Activated CD8-positive, alpha-beta T cell treated with anti-CD3 and anti-CD28 coated beads, Interleukin-2, amount 10 ng/mL, durations not matched to agents 7 days and 5 days (primary cell): ENCODE measurements around the gene CST1. TPM values are rescaled to one million over a fixed set of nuclear protein-coding genes. Genes with fewer than 3 reads are reported as not detected.
"Not testable (repeated sequence)": the region's sequence is repeated elsewhere in the genome, so short reads cannot be mapped to it uniquely, and the experiment has no call there.

Experiments
- ATAC-seq: fragments of 150-1000 bp; cut with Tn5 transposase; one replicate; pipeline ENCODE4 v1.10.0; 2021; ENCODE audit warnings: moderate library complexity
- CTCF ChIA-PET: fragments of 350-600 bp; sonication (Branson Sonifier 250); formaldehyde crosslinking; loops from one replicate; lab custom pipeline; 2021; ENCODE audit warnings: antibody characterized with exemption; lab: Charles Lee
- POLR2A ChIA-PET: fragments of 350-600 bp; sonication (Branson Sonifier 250); formaldehyde crosslinking; loops from one replicate; lab custom pipeline; 2021; ENCODE audit warnings: antibody characterized with exemption; lab: Charles Lee
- DNase-seq: peaks from one replicate; pipeline ENCODE4 v3.0.0-alpha.2; 2020
- H3K27ac Mint-ChIP-seq: one replicate; pipeline ENCODE4 v1.8.0; 2021; ENCODE audit warnings: mild to moderate bottlenecking, mixed read lengths
- H3K27me3 Mint-ChIP-seq: one replicate; pipeline ENCODE4 v1.8.0; 2021; ENCODE audit warnings: low read depth, mixed read lengths
- H3K36me3 Mint-ChIP-seq: one replicate; pipeline ENCODE4 v1.8.0; 2021; ENCODE audit warnings: low read depth, mixed read lengths
- H3K4me1 Mint-ChIP-seq: one replicate; pipeline ENCODE4 v1.8.0; 2021; ENCODE audit warnings: low read depth, mixed read lengths
- H3K4me3 Mint-ChIP-seq: one replicate; pipeline ENCODE4 v1.8.0; 2021; ENCODE audit warnings: mild to moderate bottlenecking, mixed read lengths
- H3K9me3 Mint-ChIP-seq: one replicate; pipeline ENCODE4 v1.8.0; 2022; ENCODE audit warnings: mixed read lengths; ENCODE audit not compliant: insufficient read depth
- total RNA-seq, 2 experiments: library from RNA; stranded (reverse); gene quantifications; one replicate each; pipeline ENCODE4 v1.2.3, GENCODE V29; 2021

CST1 gene
- total RNA-seq, 2 experiments from 2014 or later = not detected

GRCh38 chr20:23773127-23773526 is 22.4 kb upstream of the CST1 start:
- H3K4me1 Mint-ChIP-seq = no peaks in the 10 kb centered on the region
- no peaks in the 10 kb centered on the region for H3K27me3 Mint-ChIP-seq
- ATAC-seq (no peak), DNase-seq (no peak)
- H3K9me3 Mint-ChIP-seq = no peaks in the 10 kb centered on the region
- no peak overlapping the region for H3K27ac Mint-ChIP-seq
- POLR2A ChIA-PET = interaction anchor here (0.7 kb wide), 1 partner anchor 14 kb away, joined by 3 read pairs; no protein-coding TSS in a partner anchor
- no peak overlapping the region for H3K4me3 Mint-ChIP-seq
- H3K36me3 Mint-ChIP-seq = no peaks in the 10 kb centered on the region
- CTCF ChIA-PET = no interaction called here

DNA sequence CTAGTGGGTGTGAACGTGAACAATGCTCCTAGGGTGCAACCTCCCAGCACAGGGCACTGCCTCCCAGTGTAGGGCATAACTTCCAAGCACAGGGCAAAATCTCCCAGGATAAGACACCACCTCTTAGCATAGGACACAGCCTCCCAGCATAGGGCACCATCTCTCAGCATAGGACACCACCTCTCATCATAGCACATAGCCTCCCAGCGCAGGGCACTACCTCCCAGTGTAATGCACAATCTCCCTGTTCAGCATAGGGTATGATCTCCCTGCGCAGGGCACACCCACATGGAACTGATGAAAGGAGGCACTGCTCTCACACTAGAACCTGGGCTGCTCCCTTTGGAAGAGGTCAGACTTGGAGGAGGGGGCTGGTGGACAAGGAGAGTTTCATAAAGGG is 21.3 kb upstream of the CST1 start:
- no peaks in the 10 kb centered on the region for H3K4me1 Mint-ChIP-seq
- ATAC-seq = no peak
- H3K36me3 Mint-ChIP-seq = no peaks in the 10 kb centered on the region
- ChIA-PET POLR2A (no interaction called here), CTCF (no interaction called here)
- no peaks in the 10 kb centered on the region for H3K9me3 Mint-ChIP-seq
- H3K4me3 Mint-ChIP-seq = no peak overlapping the region
- no peak for DNase-seq
- no peaks in the 10 kb centered on the region for H3K27me3 Mint-ChIP-seq
- H3K27ac Mint-ChIP-seq = no peak overlapping the region

GRCh38 chr20:23770384-23770783 is 19.6 kb upstream of the CST1 start:
- no peak for DNase-seq
- Mint-ChIP-seq H3K27ac (no peak overlapping the region), H3K4me1 (no peaks in the 10 kb centered on the region), H3K9me3 (no peaks in the 10 kb centered on the region), H3K4me3 (no peak overlapping the region), H3K36me3 (no peaks in the 10 kb centered on the region), H3K27me3 (no peaks in the 10 kb centered on the region)
- no peak for ATAC-seq
- ChIA-PET CTCF (no interaction called here), POLR2A (no interaction called here)

- POLR2A ChIA-PET, ATAC-seq, DNase-seq, H3K9me3 Mint-ChIP-seq, H3K4me1 Mint-ChIP-seq, CTCF ChIA-PET, H3K36me3 Mint-ChIP-seq, H3K4me3 Mint-ChIP-seq, H3K27me3 Mint-ChIP-seq, H3K27ac Mint-ChIP-seq: not testable (repeated sequence)
Observed at GRCh38 chr20:23768520-23768919, 17.8 kb upstream of the CST1 start.

GRCh38 chr20:23766531-23766930 is 15.8 kb upstream of the CST1 start:
- no peaks in the 10 kb centered on the region for H3K36me3 Mint-ChIP-seq
- H3K27ac Mint-ChIP-seq = no peak overlapping the region
- no peaks in the 10 kb centered on the region for H3K4me1 Mint-ChIP-seq
- DNase-seq = no peak
- no peak overlapping the region for H3K4me3 Mint-ChIP-seq
- CTCF ChIA-PET = no interaction called here
- ATAC-seq = no peak
- H3K9me3 Mint-ChIP-seq = no peaks in the 10 kb centered on the region
- H3K27me3 Mint-ChIP-seq = no peaks in the 10 kb centered on the region
- POLR2A ChIA-PET = no interaction called here

- DNase-seq = no peak
- Mint-ChIP-seq H3K27me3 (no peaks in the 10 kb centered on the region), H3K4me1 (no peaks in the 10 kb centered on the region), H3K27ac (no peak overlapping the region), H3K4me3 (no peak overlapping the region), H3K9me3 (no peaks in the 10 kb centered on the region), H3K36me3 (no peaks in the 10 kb centered on the region)
- POLR2A ChIA-PET = no interaction called here
- CTCF ChIA-PET = no interaction called here
- ATAC-seq = no peak
Observed at GRCh38 chr20:23765578-23765977, 14.8 kb upstream of the CST1 start.

DNA sequence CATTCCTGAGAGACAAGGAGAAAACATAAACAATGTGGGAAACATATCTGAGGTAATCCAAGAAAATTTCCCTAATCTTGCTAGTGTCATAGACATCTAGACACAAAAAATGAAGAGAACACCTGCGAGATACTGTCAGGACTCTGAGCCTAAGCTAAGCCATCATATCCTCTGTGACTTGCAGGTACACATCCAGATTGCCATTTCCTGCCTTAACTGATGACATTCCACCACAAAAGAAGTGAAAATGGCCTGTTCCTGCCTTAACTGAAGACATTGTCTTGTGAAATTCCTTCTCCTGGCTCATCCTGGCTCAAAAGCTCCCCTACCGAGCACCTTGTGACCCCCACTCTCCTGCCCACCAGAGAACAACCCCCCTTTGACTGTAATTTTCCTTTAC is 13.9 kb upstream of the CST1 start:
- H3K9me3 Mint-ChIP-seq, H3K36me3 Mint-ChIP-seq, ATAC-seq, H3K4me3 Mint-ChIP-seq, POLR2A ChIA-PET, H3K27me3 Mint-ChIP-seq, H3K27ac Mint-ChIP-seq, CTCF ChIA-PET, H3K4me1 Mint-ChIP-seq, DNase-seq: not testable (repeated sequence)

DNA sequence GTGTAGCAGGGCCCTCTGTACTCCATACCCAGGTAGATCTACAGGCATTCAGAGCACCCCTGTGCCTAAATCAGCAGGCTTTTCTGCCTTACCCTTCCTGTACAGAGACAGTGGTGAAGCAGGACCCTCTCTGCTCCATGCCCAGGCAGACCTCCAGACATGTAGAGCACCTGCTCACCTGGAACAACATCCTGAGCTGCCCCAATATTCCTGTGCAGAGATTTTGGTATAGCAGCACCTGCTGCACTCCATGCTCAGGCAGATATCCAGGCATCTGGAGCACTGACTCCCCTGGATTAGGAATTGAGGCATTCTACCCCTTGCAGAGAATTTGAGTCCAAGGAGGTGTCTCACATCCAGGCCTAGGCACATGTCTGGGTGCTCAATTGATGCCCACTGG is 12.6 kb upstream of the CST1 start:
- H3K27ac Mint-ChIP-seq = no peak overlapping the region
- no peaks in the 10 kb centered on the region for H3K4me1 Mint-ChIP-seq
- H3K36me3 Mint-ChIP-seq = no peaks in the 10 kb centered on the region
- no peaks in the 10 kb centered on the region for H3K27me3 Mint-ChIP-seq
- ATAC-seq = no peak
- no peak overlapping the region for H3K4me3 Mint-ChIP-seq
- no peak for DNase-seq
- POLR2A ChIA-PET = no interaction called here
- CTCF ChIA-PET = no interaction called here
- no peaks in the 10 kb centered on the region for H3K9me3 Mint-ChIP-seq

- POLR2A ChIA-PET = interaction anchor here (0.6 kb wide), 1 partner anchor 13 kb away, joined by 3 read pairs; no protein-coding TSS in a partner anchor
- DNase-seq (no peak), ATAC-seq (no peak)
- H3K4me1 Mint-ChIP-seq = no peaks in the 10 kb centered on the region
- H3K9me3 Mint-ChIP-seq = no peaks in the 10 kb centered on the region
- no peaks in the 10 kb centered on the region for H3K27me3 Mint-ChIP-seq
- CTCF ChIA-PET = no interaction called here
- no peaks in the 10 kb centered on the region for H3K36me3 Mint-ChIP-seq
- H3K27ac Mint-ChIP-seq = no peak overlapping the region
- no peak overlapping the region for H3K4me3 Mint-ChIP-seq
Observed at GRCh38 chr20:23759306-23759940, 8.7 kb upstream of the CST1 start.

DNA sequence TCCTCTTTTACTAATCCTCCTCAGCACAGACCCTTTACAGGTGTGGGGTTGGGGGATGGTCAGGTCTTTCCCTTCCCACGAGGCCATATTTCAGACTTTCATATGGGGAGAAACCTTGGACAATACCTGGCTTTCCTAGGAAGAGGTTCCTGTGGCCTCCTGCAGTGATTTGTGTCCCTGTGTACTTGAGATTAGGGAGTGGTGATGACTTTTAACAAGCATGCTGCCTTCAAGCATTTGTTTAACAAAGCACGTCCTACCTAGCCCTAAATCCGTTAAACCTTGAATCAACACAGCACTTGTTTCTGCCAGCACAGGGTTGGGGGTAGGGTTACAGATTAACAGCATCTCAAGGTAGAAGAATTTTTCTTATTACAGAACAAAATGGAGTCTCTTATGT is 6.1 kb upstream of the CST1 start:
- H3K4me1 Mint-ChIP-seq, H3K36me3 Mint-ChIP-seq, H3K9me3 Mint-ChIP-seq, POLR2A ChIA-PET, DNase-seq, H3K4me3 Mint-ChIP-seq, ATAC-seq, H3K27me3 Mint-ChIP-seq, CTCF ChIA-PET, H3K27ac Mint-ChIP-seq: not testable (repeated sequence)

- H3K9me3 Mint-ChIP-seq, POLR2A ChIA-PET, H3K27me3 Mint-ChIP-seq, DNase-seq, H3K4me1 Mint-ChIP-seq, ATAC-seq, H3K27ac Mint-ChIP-seq, H3K4me3 Mint-ChIP-seq, H3K36me3 Mint-ChIP-seq, CTCF ChIA-PET: not testable (repeated sequence)
Observed at GRCh38 chr20:23755131-23755611, 4.4 kb upstream of the CST1 start.

DNA sequence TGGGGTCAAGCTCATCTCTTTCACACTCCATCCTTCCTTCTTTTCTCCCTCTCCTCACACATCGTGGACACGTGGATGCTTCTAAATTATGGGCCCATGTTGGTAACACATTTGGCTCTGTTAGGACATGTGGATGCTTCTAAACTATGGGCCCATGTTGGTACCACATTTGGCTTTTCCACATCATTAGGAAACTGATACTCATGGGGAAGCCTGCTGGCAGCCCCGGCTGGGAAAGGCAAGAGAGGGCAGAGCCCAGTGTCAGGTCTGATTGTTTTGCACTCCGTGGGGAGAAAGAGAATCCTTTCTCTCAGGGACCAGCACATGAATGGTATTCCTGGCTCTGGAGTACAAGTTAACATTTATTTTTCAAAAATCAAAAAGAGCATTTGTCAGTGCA is 4.0 kb upstream of the CST1 start:
- DNase-seq = no peak
- no peaks in the 10 kb centered on the region for H3K4me1 Mint-ChIP-seq
- ChIA-PET POLR2A (no interaction called here), CTCF (no interaction called here)
- no peak overlapping the region for H3K27ac Mint-ChIP-seq
- no peaks in the 10 kb centered on the region for H3K9me3 Mint-ChIP-seq
- H3K4me3 Mint-ChIP-seq = no peak overlapping the region
- no peaks in the 10 kb centered on the region for H3K36me3 Mint-ChIP-seq
- no peaks in the 10 kb centered on the region for H3K27me3 Mint-ChIP-seq
- ATAC-seq = no peak

DNA sequence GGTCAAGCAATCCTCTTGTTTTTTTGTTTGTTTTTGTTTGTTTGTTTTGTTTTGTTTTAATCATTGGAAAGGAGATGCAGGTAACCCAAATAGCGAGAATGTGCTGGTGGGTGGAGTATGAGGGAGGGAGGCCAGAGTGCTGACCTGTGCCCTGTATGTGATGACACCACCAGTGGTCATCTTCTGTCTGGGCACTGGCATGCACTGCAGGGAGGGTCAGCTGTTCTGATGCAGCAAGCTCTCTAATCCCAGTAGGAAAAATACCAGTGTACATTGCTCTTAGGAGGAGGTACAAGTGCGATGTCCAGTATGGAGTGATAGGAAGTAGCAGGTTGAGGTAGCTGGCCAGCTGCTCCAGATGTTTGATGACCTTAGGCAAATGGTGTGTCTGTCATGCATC is 2.9 kb upstream of the CST1 start:
- ChIA-PET CTCF (no interaction called here), POLR2A (no interaction called here)
- Mint-ChIP-seq H3K36me3 (no peaks in the 10 kb centered on the region), H3K9me3 (no peaks in the 10 kb centered on the region), H3K4me1 (no peaks in the 10 kb centered on the region), H3K27ac (no peak overlapping the region), H3K4me3 (no peak overlapping the region), H3K27me3 (no peaks in the 10 kb centered on the region)
- ATAC-seq = no peak
- DNase-seq = no peak
